Hepatocyte (in vitro differentiated cells): Measurements from ENCODE around the gene UXT.

Experiments
- EZH2 ChIP-seq: fragments of 200-600 bp; sonication (generic); IDR thresholded peaks from 2 replicates; pipeline ENCODE4 v1.6.1; 2016; ENCODE audit warnings: antibody characterized with exemption, mild to moderate bottlenecking, borderline replicate concordance
- TF ChIP-seq, protein P1 (sequence below): fragments of 200-600 bp; sonication (generic); IDR thresholded peaks from 2 replicates; pipeline ENCODE4 v1.5.1; 2016; ENCODE audit warnings: antibody characterized with exemption, mild to moderate bottlenecking; ENCODE audit not compliant: poor library complexity

- TF ChIP-seq, protein P1, sequence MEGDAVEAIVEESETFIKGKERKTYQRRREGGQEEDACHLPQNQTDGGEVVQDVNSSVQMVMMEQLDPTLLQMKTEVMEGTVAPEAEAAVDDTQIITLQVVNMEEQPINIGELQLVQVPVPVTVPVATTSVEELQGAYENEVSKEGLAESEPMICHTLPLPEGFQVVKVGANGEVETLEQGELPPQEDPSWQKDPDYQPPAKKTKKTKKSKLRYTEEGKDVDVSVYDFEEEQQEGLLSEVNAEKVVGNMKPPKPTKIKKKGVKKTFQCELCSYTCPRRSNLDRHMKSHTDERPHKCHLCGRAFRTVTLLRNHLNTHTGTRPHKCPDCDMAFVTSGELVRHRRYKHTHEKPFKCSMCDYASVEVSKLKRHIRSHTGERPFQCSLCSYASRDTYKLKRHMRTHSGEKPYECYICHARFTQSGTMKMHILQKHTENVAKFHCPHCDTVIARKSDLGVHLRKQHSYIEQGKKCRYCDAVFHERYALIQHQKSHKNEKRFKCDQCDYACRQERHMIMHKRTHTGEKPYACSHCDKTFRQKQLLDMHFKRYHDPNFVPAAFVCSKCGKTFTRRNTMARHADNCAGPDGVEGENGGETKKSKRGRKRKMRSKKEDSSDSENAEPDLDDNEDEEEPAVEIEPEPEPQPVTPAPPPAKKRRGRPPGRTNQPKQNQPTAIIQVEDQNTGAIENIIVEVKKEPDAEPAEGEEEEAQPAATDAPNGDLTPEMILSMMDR = no peak
- TF ChIP-seq EZH2 = no peak
Measured at GRCh38 chrX:47637546-47638195, 21.3 kb downstream of the UXT start.
